ENCODE data around the gene CDH4. TPM values are rescaled to one million over a fixed set of nuclear protein-coding genes. Genes with fewer than 3 reads are reported as not detected.

The CDH4 gene
- total and polyA plus RNA-seq, 2 of the 4 experiments (the other 2 are of a cell fraction): 1.6 to 3.5 TPM

DNA sequence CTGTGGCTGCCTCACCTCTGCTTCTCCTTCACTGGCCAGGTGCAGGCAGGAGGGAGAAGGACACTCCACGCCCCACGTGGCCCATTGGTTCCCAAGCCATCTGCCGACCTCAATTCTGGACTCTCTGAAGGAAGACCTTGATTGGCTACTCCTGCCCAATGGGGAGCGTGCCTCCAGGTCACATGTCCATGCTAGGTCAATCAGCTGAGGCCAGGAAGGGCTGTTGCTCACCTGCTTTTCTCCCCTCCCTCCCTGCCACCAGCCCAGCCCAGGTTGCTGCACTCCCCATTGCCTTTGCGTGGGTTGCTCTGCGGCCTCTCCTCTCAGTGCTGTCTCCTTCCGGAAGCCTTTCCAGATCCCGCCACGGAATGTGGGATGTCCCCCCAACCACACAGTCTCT lies 21.9 kb upstream of the CDH4 start:
- no peak for DNase-seq
- no TSS peak for BruUV-seq (replicated peaks)
- Histone ChIP-seq H3K56ac (ENCODE audit: extremely low read depth, insufficient read depth, low read length) (no peak overlapping the region), H3K4me2 (ENCODE audit: low read depth, low read length) (no peak overlapping the region), H3K79me1 (ENCODE audit: low read depth in 1 of 2, low read length in 2 of 2) (no peaks in the 10 kb centered on the region), H2BK15ac (ENCODE audit: low read depth, low read length) (no peak overlapping the region), H4K91ac (ENCODE audit: insufficient read depth, low read depth, low read length) (no peak overlapping the region), H3K14ac (replicated peaks; ENCODE audit: low read depth, low read length) (no peak overlapping the region), H3K4me1 (ENCODE audit: control insufficient read depth, insufficient read depth, low read length) (no peaks in the 10 kb centered on the region), H4K20me1 (ENCODE audit: insufficient read depth, low read length) (no peaks in the 10 kb centered on the region), H3K4me3 (ENCODE audit: insufficient read depth, low read depth, low read length) (no peak overlapping the region), H2AK5ac (ENCODE audit: low read depth, low read length) (peak overlapping the region; percentile 27; the same call in 1 of the 2 replicates), H3K4ac (ENCODE audit: low read depth, low read length) (no peak overlapping the region), H2BK5ac (ENCODE audit: low read depth, low read length, poor library complexity, severe bottlenecking) (no peak overlapping the region), H2BK120ac (ENCODE audit: low read depth, low read length) (no peak overlapping the region), H3K27me3 (ENCODE audit: control insufficient read depth, insufficient read depth, low read length) (peaks cover 7% of the 10 kb centered on the region), H2AK9ac (replicated peaks; ENCODE audit: low read depth, low read length, poor library complexity) (no peak overlapping the region), H3K9me1 (ENCODE audit: insufficient read depth, low read length) (no peaks in the 10 kb centered on the region), H3K27ac (ENCODE audit: insufficient read depth, low read length) (no peak overlapping the region), H4K8ac (ENCODE audit: low read depth in 2 of 2, low read length in 2 of 2) (no peak overlapping the region), H3K9ac (ENCODE audit: low read depth, low read length) (no peak overlapping the region), H3K18ac (ENCODE audit: low read depth, low read length) (no peak overlapping the region), H2BK20ac (ENCODE audit: low read depth, low read length) (no peak overlapping the region), H3K36me3 (ENCODE audit: control insufficient read depth, insufficient read depth, low read length) (no peaks in the 10 kb centered on the region), H3K9me3 (ENCODE audit: control insufficient read depth, insufficient read depth, low read length) (peaks cover 5% of the 10 kb centered on the region), H2AFZ (replicated peaks; ENCODE audit: low read length, poor library complexity) (no peak overlapping the region), H4K5ac (ENCODE audit: low read depth, low read length) (no peak overlapping the region), H3K23ac (ENCODE audit: low read depth, low read length) (no peak overlapping the region)
- WGBS, 2 experiments (ENCODE audit: extremely low coverage in 2 of 2, insufficient read length in 1 of 2): 83% methylated on average over 4 of the region's 9 CpGs; no CpG with 5 or more reads in 1 of the 2 experiments
- intact Hi-C loops (cut with micrococcal nuclease) (no loop called here), in situ Hi-C loops (cut with MboI; ENCODE audit: low sequenced_read_pairs) (loop anchor here (25.0 kb wide), 1 partner anchor 1168 kb away; no protein-coding TSS in a partner anchor), dilution Hi-C loops (cut with HindIII; ENCODE audit: low sequenced_read_pairs, unreplicated experiment) (no loop called here)
- POLR2A ChIA-PET (ENCODE audit: unreplicated experiment): no interaction called here
- TF ChIP-seq RCOR1 (IDR thresholded peaks at IDR 0.05; ENCODE audit: insufficient replicate concordance, low read length) (no peak), USF2 (IDR thresholded peaks at IDR 0.05; ENCODE audit: low read depth, low read length) (no peak), POLR2A (IDR thresholded peaks at IDR 0.05; ENCODE audit: low read depth, low read length) (no peak), MXI1 (IDR thresholded peaks at IDR 0.05; ENCODE audit: borderline replicate concordance, low read depth, low read length) (no peak), BHLHE40 (IDR thresholded peaks at IDR 0.05; ENCODE audit: low read depth, low read length) (no peak), RFX5 (IDR thresholded peaks at IDR 0.05; ENCODE audit: low read depth, low read length) (no peak)
- ATAC-seq (ENCODE audit: low read depth): no peak
- CTCF ChIA-PET: no interaction called here

Measured in IMR-90 (cell line).